DND-41 (cell line): ENCODE data around the gene SRSF12.

Experiments used
- ATAC-seq: fragments of 200-7000 bp; cut with Tn5 transposase; 3 replicates; pipeline ENCODE4 v1.9.1; 2021; ENCODE audit warnings: low read depth; ENCODE audit not compliant: insufficient read depth
- DNase-seq: peaks from one replicate; pipeline ENCODE4 v3.0.0-alpha.2; 2020
- H2AFZ ChIP-seq: 2 replicates; pipeline ENCODE4 v1.6.0; 2012; ENCODE audit warnings: low read depth, low read length
- H3K27ac ChIP-seq: 2 replicates; pipeline ENCODE4 v1.5.1; 2012; ENCODE audit warnings: low read length, inconsistent platforms
- H3K27me3 ChIP-seq: fragments of 200-600 bp; sonication (generic); 2 replicates; pipeline ENCODE4 v1.6.0; 2012; ENCODE audit warnings: low read length, mild to moderate bottlenecking, inconsistent platforms; ENCODE audit not compliant: insufficient read depth, poor library complexity
- H3K36me3 ChIP-seq: 2 replicates; pipeline ENCODE4 v1.5.1; 2012; ENCODE audit warnings: low read length, inconsistent platforms; ENCODE audit not compliant: insufficient read depth
- H3K4me1 ChIP-seq: 2 replicates; pipeline ENCODE4 v1.5.1; 2012; ENCODE audit warnings: mild to moderate bottlenecking, low read length; ENCODE audit not compliant: insufficient read depth
- H3K4me2 ChIP-seq: 2 replicates; pipeline ENCODE4 v1.6.0; 2012; ENCODE audit warnings: mild to moderate bottlenecking, moderate library complexity, low read length, inconsistent platforms; ENCODE audit not compliant: insufficient read depth
- H3K4me3 ChIP-seq, 2 experiments: fragments of 200-600 bp in 1 of 2; shearing (Covaris generic) in 1 of 2; 2 replicates each; pipeline ENCODE4 v1.5.1; 2012 to 2016; ENCODE audit warnings: inconsistent platforms in 2 of 2, low read length in 2 of 2, mild to moderate bottlenecking in 2 of 2, low read depth in 1 of 2, moderate library complexity in 1 of 2
- H3K79me2 ChIP-seq: 2 replicates; pipeline ENCODE4 v1.6.0; 2012; ENCODE audit warnings: low read length, inconsistent platforms; ENCODE audit not compliant: insufficient read depth
- H3K9ac ChIP-seq: 2 replicates; pipeline ENCODE4 v1.6.0; 2012; ENCODE audit warnings: low read depth, mild to moderate bottlenecking, inconsistent platforms, low read length, moderate library complexity
- H3K9me3 ChIP-seq: 2 replicates; pipeline ENCODE4 v1.5.1; 2012; ENCODE audit warnings: low read length, moderate library complexity, mild to moderate bottlenecking, inconsistent platforms; ENCODE audit not compliant: insufficient read depth, severe bottlenecking
- H4K20me1 ChIP-seq: 2 replicates; pipeline ENCODE4 v1.6.0; 2012; ENCODE audit warnings: low read length; ENCODE audit not compliant: insufficient read depth
- EZH2 ChIP-seq: IDR thresholded peaks from 3 replicates; pipeline ENCODE4 v1.6.1; 2012; ENCODE audit warnings: borderline replicate concordance, low read depth, mild to moderate bottlenecking, moderate library complexity, low read length, inconsistent platforms; ENCODE audit not compliant: severe bottlenecking
- TF ChIP-seq, protein P1 (sequence below): IDR thresholded peaks from 2 replicates; pipeline ENCODE4 v1.5.1; 2012; ENCODE audit warnings: borderline replicate concordance, low read length, moderate library complexity, mild to moderate bottlenecking; ENCODE audit not compliant: poor library complexity, severe bottlenecking; ENCODE audit errors: extremely low read depth

The SRSF12 gene

DNA sequence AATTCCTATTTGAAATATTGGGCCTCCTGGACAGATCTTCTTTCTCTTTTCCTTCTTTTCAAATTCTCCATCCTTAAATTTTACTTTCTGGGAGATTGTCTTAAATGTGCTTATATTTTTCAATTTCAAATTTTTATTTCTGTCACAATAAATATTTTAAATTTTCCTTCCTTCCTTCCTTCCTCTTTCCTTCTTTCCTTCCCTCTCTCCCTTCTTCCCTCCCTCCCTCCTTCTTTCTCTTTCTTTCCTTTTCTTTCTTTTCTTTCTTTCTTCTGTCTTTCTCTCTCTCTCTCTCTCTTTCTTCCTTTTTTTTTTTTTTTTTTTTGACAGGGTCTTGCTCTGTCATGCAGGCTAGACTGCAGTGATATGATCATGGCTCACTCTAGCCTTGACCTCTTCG is 54.0 kb downstream of the SRSF12 start:
- Histone ChIP-seq H2AFZ (no peak overlapping the region), H3K9me3 (no peaks in the 10 kb centered on the region), H3K4me3 (no peak overlapping the region), H3K9ac (no peak overlapping the region), H3K4me2 (no peak overlapping the region), H3K27me3 (no peaks in the 10 kb centered on the region), H3K36me3 (no peaks in the 10 kb centered on the region), H3K79me2 (no peaks in the 10 kb centered on the region), H3K4me1 (no peaks in the 10 kb centered on the region), H3K27ac (no peak overlapping the region), H4K20me1 (no peaks in the 10 kb centered on the region)
- ATAC-seq (no peak), DNase-seq (no peak)
- TF ChIP-seq EZH2, result no peak
- TF ChIP-seq, protein P1, sequence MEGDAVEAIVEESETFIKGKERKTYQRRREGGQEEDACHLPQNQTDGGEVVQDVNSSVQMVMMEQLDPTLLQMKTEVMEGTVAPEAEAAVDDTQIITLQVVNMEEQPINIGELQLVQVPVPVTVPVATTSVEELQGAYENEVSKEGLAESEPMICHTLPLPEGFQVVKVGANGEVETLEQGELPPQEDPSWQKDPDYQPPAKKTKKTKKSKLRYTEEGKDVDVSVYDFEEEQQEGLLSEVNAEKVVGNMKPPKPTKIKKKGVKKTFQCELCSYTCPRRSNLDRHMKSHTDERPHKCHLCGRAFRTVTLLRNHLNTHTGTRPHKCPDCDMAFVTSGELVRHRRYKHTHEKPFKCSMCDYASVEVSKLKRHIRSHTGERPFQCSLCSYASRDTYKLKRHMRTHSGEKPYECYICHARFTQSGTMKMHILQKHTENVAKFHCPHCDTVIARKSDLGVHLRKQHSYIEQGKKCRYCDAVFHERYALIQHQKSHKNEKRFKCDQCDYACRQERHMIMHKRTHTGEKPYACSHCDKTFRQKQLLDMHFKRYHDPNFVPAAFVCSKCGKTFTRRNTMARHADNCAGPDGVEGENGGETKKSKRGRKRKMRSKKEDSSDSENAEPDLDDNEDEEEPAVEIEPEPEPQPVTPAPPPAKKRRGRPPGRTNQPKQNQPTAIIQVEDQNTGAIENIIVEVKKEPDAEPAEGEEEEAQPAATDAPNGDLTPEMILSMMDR, result no peak

DNA sequence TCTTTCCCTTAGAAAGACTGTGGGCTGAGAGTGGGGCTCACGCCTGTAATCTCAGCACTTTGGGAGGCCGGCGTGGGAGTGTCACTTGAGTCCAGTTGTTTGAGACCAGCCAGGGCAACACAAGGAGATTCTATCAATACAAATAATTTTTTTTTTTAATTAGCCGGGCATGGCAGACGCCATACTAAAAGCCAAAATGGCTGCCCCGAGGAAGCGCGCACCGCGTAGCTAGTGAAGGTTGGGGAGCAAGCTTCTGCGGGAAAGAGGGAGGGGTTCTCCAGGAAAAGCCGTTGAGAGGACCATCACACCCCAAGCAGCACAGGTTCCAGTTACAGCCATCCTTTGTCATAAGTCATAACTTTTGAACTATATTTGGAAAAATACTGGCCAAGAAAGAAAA is 58.6 kb downstream of the SRSF12 start:
- Histone ChIP-seq H4K20me1 (no peaks in the 10 kb centered on the region), H3K9ac (no peak overlapping the region), H3K27me3 (no peaks in the 10 kb centered on the region), H2AFZ (no peak overlapping the region), H3K4me1 (no peaks in the 10 kb centered on the region), H3K4me2 (no peak overlapping the region), H3K79me2 (no peaks in the 10 kb centered on the region), H3K27ac (no peak overlapping the region), H3K4me3 (no peak overlapping the region), H3K36me3 (no peaks in the 10 kb centered on the region), H3K9me3 (no peaks in the 10 kb centered on the region)
- no peak for ATAC-seq
- DNase-seq, result no peak
- TF ChIP-seq, protein P1, result no peak
- TF ChIP-seq EZH2, result no peak

DNA sequence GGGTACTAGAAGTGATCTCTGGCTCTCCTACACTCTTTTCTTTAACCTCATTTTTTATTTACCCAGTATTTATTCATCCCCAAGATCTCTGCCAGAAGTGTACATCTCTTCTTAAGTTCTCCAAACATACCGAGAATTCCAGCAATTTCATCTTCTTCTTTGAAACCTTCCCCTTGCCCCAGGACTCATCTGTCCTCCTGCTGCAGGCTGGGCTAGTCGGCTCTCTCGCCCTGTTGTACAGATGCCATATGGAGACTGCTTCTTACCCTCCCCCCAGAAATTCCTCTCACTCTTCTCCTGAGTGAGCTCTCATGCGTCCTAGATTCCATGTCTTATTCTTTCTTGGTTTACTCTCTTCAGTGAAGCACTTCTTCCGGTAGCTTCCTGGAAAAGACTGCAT is 59.2 kb downstream of the SRSF12 start:
- no peaks in the 10 kb centered on the region for H3K4me1 ChIP-seq
- TF ChIP-seq EZH2, result no peak
- TF ChIP-seq, protein P1, result no peak
- no peak overlapping the region for H2AFZ ChIP-seq
- H3K9ac ChIP-seq, result no peak overlapping the region
- H3K27me3 ChIP-seq, result no peaks in the 10 kb centered on the region
- H3K27ac ChIP-seq, result no peak overlapping the region
- no peak overlapping the region for H3K4me2 ChIP-seq
- DNase-seq (no peak), ATAC-seq (no peak)
- H3K9me3 ChIP-seq, result no peaks in the 10 kb centered on the region
- no peaks in the 10 kb centered on the region for H4K20me1 ChIP-seq
- no peaks in the 10 kb centered on the region for H3K36me3 ChIP-seq
- no peak overlapping the region for H3K4me3 ChIP-seq
- H3K79me2 ChIP-seq, result no peaks in the 10 kb centered on the region

DNA sequence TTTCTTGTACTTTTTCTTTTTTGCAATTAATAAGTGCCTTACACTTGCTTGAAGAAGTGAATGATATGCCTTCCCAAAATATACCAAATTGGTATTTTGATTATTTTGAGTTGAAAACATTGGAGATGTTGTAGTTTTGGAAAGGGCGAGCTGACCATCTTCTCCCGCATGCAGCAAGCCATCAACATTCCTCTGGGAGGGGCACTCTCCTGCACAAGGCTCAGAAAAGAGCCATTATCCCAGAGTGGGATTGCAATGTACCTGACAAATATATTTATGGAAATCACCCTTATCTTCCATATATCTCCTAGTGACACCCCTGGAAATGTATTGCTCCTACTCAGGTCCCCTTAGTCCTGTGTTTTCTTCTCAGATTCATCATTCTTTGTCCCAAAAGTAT is 60.1 kb downstream of the SRSF12 start:
- no peak overlapping the region for H3K4me3 ChIP-seq
- H3K79me2 ChIP-seq, result no peaks in the 10 kb centered on the region
- TF ChIP-seq, protein P1, result no peak
- no peak for TF ChIP-seq EZH2
- ATAC-seq (no peak), DNase-seq (no peak)
- H3K4me2 ChIP-seq, result no peak overlapping the region
- H3K36me3 ChIP-seq, result no peaks in the 10 kb centered on the region
- no peak overlapping the region for H3K9ac ChIP-seq
- no peak overlapping the region for H2AFZ ChIP-seq
- H4K20me1 ChIP-seq, result no peaks in the 10 kb centered on the region
- no peaks in the 10 kb centered on the region for H3K27me3 ChIP-seq
- no peaks in the 10 kb centered on the region for H3K9me3 ChIP-seq
- H3K27ac ChIP-seq, result no peak overlapping the region
- no peaks in the 10 kb centered on the region for H3K4me1 ChIP-seq
